Measurements from ENCODE around the gene GNAT1. TPM values are rescaled to one million over a fixed set of nuclear protein-coding genes. Genes with fewer than 3 reads are reported as not detected.

Gene GNAT1
- polyA plus RNA-seq, 2 of the 4 experiments (the other 2 are of a cell fraction): not detected

- ATAC-seq (peak; percentile 86 to 94), FAIRE-seq (no peak), DNase-seq (ENCODE audit: low read depth in 1 of 2, low spot score in 1 of 2) (peak; percentile 61 to 78)
- WGBS (ENCODE audit: missing lambda C conversion rate): 7% methylated on average over 6 of the region's 25 CpGs
- ChIA-PET CTCF (interaction anchor here (0.6 to 11.2 kb wide), 24 partner anchors 10 to 1086 kb away, joined by 3 to 219 read pairs (median 5); partner anchors contain the start of genes GNAI2 and IFRD2), POLR2A (interaction anchor here (0.7 to 1.7 kb wide), 10 partner anchors 9 to 91 kb away, joined by 3 to 16 read pairs (median 4); partner anchors contain the start of genes GNAI2, IFRD2 and SEMA3B)
- H3K4me3 ChIP-seq: peak overlapping the region; percentile 41
- H3K4me2 ChIP-seq: peak overlapping the region; percentile 83
- H3K27ac ChIP-seq: peak overlapping the region; percentile 89 to 95
- TF ChIP-seq MAX (IDR thresholded peaks at IDR 0.05) (peak; percentile 36; the same call in 1 of the 2 replicates), RCOR1 (IDR thresholded peaks at IDR 0.05; ENCODE audit: low read depth, low read length) (no peak), MAFK (IDR thresholded peaks at IDR 0.05; ENCODE audit: partially characterized antibody) (no peak), CTCF (IDR thresholded peaks at IDR 0.05) (peak; percentile 90), FOSL2 (IDR thresholded peaks at IDR 0.05) (no peak), FOSL2 (CRISPR knock-in tag; IDR thresholded peaks at IDR 0.05) (0 out of 2 replicates have a peak, but pooled peaks have one; percentile 2), BHLHE40 (IDR thresholded peaks at IDR 0.05; ENCODE audit: low read depth, low read length) (0 out of 2 replicates have a peak, but pooled peaks have one; percentile 36), PHF8 (IDR thresholded peaks at IDR 0.05; ENCODE audit: borderline replicate concordance, low read depth) (no peak), RAD21 (conservative IDR thresholded peaks at IDR 0.05 in 1 of 2, IDR thresholded peaks at IDR 0.05 in 1 of 2) (peak; percentile 59 to 64), ELK1 (IDR thresholded peaks at IDR 0.05; ENCODE audit: low read depth, low read length) (no peak), NR3C1 (IDR thresholded peaks at IDR 0.05) (no peak), SMC3 (IDR thresholded peaks at IDR 0.05) (peak; percentile 84), CHD2 (IDR thresholded peaks at IDR 0.05; ENCODE audit: low read length, partially characterized antibody) (peak; percentile 46), GATA3 (IDR thresholded peaks at IDR 0.05; ENCODE audit: borderline replicate concordance) (peak; percentile 10; the same call in 1 of the 2 replicates), HOXB5 (CRISPR knock-in tag; IDR thresholded peaks at IDR 0.05) (no peak)
- H3K9me3 ChIP-seq: no peaks in the 10 kb centered on the region
- H3K4me1 ChIP-seq: peaks cover 35% of the 10 kb centered on the region
Observed at GRCh38 chr3:50245831-50246516, 54.6 kb downstream of the GNAT1 start.

- no peak for FAIRE-seq
- ATAC-seq: peak; percentile 84 to 85
- DNase-seq (ENCODE audit: low read depth in 1 of 2, low spot score in 1 of 2): peak; percentile 57 to 78
- POLR2A ChIA-PET: interaction anchor here (0.5 to 1.7 kb wide), 11 partner anchors 10 to 346 kb away, joined by 3 to 16 read pairs (median 4); partner anchors contain the start of genes GNAI2, IFRD2 and SEMA3B
- peak overlapping the region; percentile 83 for H3K4me2 ChIP-seq
- H3K4me1 ChIP-seq: peaks cover 35% of the 10 kb centered on the region
- WGBS (ENCODE audit: missing lambda C conversion rate): 25% methylated on average over 5 of the region's 10 CpGs
- peak overlapping the region; percentile 89 to 95 for H3K27ac ChIP-seq
- CTCF ChIA-PET: interaction anchor here (0.6 to 11.2 kb wide), 22 partner anchors 9 to 1085 kb away, joined by 3 to 219 read pairs (median 6); partner anchors contain the start of genes GNAI2 and IFRD2
- peak overlapping the region; percentile 41 for H3K4me3 ChIP-seq
- H3K9me3 ChIP-seq: no peaks in the 10 kb centered on the region
- no peak for TF ChIP-seq SREBF2 (IDR thresholded peaks at IDR 0.05)
- no peak for TF ChIP-seq RCOR1 (IDR thresholded peaks at IDR 0.05; ENCODE audit: low read depth, low read length)
- TF ChIP-seq EHMT2 (IDR thresholded peaks at IDR 0.05; ENCODE audit: low read depth): no peak
- TF ChIP-seq FOSB (CRISPR knock-in tag; IDR thresholded peaks at IDR 0.05): no peak
- TF ChIP-seq ZFP36 (IDR thresholded peaks at IDR 0.05; ENCODE audit: borderline replicate concordance, partially characterized antibody): no peak
- TF ChIP-seq MAX (IDR thresholded peaks at IDR 0.05): peak; percentile 48; the same call in 1 of the 2 replicates
- no peak for TF ChIP-seq HES2 (IDR thresholded peaks at IDR 0.05)
- no peak for TF ChIP-seq CBX2 (IDR thresholded peaks at IDR 0.05; ENCODE audit: borderline replicate concordance, low read depth)
- no peak for TF ChIP-seq KDM1A (IDR thresholded peaks at IDR 0.05; ENCODE audit: low read depth)
- no peak for TF ChIP-seq KDM5A (IDR thresholded peaks at IDR 0.05)
- no peak for TF ChIP-seq MAZ (IDR thresholded peaks at IDR 0.05; ENCODE audit: borderline replicate concordance, low read depth, low read length)
- TF ChIP-seq ZC3H11A (IDR thresholded peaks at IDR 0.05): no peak
- TF ChIP-seq USF2 (IDR thresholded peaks at IDR 0.05): no peak
- TF ChIP-seq REST (IDR thresholded peaks at IDR 0.05): no peak
- TF ChIP-seq JUN (IDR thresholded peaks at IDR 0.05): no peak; a peak in 1 of 5 replicates
Observed at GRCh38 chr3:50246517-50246954, 55.1 kb downstream of the GNAT1 start.
